Measurements from ENCODE around the gene SH3RF3.

Gene SH3RF3

DNA sequence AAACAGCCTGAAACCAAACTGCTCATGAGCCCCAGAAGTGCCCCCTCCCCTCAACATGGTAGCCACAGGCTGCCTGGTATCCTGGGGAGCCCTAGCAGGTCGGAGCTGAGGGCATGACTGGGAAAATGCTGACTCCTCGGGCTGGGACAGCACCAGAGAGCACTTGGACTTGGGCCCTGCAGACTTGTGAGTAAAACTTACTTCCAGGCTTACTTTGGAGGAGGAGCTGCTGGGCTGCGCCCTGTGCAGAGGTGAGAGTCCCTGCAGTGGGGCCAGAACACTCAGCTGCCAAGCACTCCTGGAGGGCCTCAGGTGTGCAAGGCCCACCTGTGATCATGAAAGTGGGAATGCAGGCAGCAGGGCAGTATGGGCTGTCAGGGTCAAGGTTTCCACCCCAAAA lies 365.3 kb downstream of the SH3RF3 start:
- no peak overlapping the region for H3K4me3 ChIP-seq (ENCODE audit: low read depth, low read length)
- no peak for DNase-seq (ENCODE audit: low read depth)
- TF ChIP-seq, protein P1, sequence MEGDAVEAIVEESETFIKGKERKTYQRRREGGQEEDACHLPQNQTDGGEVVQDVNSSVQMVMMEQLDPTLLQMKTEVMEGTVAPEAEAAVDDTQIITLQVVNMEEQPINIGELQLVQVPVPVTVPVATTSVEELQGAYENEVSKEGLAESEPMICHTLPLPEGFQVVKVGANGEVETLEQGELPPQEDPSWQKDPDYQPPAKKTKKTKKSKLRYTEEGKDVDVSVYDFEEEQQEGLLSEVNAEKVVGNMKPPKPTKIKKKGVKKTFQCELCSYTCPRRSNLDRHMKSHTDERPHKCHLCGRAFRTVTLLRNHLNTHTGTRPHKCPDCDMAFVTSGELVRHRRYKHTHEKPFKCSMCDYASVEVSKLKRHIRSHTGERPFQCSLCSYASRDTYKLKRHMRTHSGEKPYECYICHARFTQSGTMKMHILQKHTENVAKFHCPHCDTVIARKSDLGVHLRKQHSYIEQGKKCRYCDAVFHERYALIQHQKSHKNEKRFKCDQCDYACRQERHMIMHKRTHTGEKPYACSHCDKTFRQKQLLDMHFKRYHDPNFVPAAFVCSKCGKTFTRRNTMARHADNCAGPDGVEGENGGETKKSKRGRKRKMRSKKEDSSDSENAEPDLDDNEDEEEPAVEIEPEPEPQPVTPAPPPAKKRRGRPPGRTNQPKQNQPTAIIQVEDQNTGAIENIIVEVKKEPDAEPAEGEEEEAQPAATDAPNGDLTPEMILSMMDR (conservative IDR thresholded peaks at IDR 0.05; ENCODE audit: low read depth, low read length) = no peak

DNA sequence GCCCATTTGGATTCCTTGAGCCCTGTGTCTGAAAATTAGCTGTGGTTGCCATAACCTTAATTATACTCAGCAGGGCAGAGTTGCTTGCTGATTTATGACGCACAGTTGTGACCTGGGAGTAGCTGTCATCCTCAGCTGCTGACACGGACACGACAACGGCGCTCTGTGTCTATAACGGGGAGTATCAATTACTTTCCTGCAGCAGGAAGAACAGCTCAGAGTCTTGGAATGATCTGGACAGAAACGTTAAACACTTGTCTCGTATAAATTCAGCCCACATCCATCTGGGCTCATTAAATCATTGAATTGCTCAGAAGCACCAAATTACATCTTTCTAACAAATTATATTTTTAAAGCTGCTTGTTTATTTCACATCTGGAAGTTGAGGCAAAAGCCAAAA lies 368.5 kb downstream of the SH3RF3 start:
- no peak for DNase-seq (ENCODE audit: low read depth)
- H3K4me3 ChIP-seq (ENCODE audit: low read depth, low read length) = no peak overlapping the region
- TF ChIP-seq, protein P1 (conservative IDR thresholded peaks at IDR 0.05; ENCODE audit: low read depth, low read length) = no peak

DNA sequence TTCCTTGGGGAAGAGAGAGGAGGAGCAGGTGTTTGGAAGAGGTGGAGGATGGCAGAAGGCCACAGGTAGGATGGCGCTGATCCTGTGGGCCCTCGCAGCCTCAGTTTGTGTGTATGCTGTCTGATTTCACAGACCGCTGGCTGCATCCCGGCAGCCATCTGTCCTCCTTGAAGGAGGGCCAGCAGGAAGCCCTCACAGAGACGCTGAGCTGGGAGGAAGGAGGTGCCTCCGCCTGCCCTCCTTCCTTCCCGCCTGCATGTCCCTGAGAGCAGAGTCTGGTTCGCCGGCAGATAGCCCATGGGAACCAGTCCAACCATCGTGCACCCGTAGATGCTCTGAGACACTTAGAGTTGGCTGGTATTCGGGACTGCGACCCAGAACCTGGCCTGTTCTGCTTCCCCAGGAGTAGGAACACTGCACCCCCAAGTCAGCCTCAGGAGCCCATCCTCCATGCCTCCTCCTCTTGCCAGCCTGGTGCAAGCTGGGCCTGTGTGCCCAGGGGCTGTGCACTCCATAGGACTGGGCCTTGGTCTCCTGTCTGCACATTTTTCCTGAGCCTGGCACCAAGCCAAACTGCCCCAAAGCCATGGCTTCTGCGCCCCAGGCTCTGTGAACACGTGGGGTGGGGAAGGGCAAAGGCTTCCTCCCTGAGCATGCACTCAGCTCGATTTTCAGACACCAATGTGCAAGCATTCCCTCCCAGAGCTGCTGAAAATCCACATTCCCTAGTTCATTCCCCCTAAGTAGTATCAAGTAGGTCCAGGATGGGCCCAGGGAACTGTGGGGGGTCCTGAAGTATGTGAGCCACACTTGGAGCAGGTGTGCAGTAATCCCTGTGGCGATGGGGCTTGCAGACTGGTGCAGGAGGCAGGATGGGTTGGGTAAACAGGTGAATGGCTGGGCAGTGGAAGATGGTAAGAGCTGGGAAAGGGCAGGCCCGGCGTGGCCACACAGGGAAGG lies 369.2 kb downstream of the SH3RF3 start:
- no peak overlapping the region for H3K4me3 ChIP-seq (ENCODE audit: low read depth, low read length)
- TF ChIP-seq, protein P1 (conservative IDR thresholded peaks at IDR 0.05; ENCODE audit: low read depth, low read length) = no peak
- DNase-seq (ENCODE audit: low read depth) = no peak

DNA sequence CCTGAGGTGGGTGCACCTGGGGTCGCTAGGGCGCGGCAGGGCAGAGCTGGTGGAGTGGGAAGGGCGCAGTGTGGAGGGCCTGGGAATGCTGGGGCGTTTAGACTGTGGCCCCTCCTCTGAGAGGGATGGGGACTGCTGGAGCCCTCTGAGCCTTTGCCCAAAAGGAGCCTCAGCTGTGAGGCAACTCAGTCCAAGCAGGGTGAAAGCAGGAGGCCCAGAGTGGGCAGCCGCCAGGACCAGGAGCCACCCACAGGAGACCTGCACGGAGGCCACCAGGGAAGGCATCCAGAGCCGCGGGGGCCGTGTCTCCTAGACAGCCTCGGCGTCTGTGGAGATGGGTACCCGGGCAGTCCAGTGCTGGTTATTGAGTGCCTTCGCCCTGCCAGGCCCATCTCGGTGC lies 369.9 kb downstream of the SH3RF3 start:
- DNase-seq (ENCODE audit: low read depth) = no peak
- TF ChIP-seq, protein P1 (conservative IDR thresholded peaks at IDR 0.05; ENCODE audit: low read depth, low read length) = no peak
- no peak overlapping the region for H3K4me3 ChIP-seq (ENCODE audit: low read depth, low read length)

DNA sequence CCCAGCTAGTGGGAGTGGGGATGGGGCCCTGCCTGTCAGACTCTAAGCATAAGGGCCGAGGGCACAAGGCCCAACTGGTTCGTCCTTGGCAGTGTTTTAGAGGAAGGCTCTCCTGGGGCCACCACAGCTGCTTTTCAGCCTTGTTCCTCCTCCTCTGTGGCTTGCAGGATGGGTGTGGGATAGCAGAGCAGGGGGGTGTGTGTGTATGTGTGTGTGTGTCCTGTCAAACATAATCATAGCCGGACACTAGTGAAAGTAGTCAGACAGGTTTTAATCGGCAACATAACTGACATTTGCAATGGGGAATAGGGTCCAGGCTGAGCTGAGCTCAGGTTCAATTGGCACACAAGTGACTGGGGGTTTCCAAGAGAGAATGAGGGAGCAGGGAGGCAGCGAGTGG lies 370.6 kb downstream of the SH3RF3 start:
- H3K4me3 ChIP-seq (ENCODE audit: low read depth, low read length) = no peak overlapping the region
- TF ChIP-seq, protein P1 (conservative IDR thresholded peaks at IDR 0.05; ENCODE audit: low read depth, low read length) = no peak
- no peak for DNase-seq (ENCODE audit: low read depth)

DNA sequence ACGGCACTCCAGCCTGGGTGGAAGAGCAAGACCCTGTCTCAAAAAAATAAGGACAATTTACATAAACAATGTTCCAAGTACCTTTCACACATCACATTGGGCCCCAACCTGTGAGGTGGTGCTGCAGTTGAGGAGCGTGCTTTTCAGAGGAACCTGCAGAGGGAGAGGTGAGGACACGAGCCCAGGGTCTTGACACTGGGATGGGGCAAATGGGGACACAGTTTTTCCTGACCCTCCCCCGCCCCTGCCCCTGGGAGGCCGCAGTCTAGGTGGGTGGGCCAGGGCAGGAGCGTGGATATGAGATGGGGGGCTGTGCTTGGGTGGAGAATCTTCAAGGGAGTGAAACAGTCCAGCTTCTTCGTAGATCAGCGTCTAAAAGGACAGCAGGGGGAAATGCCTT lies 371.9 kb downstream of the SH3RF3 start:
- no peak overlapping the region for H3K4me3 ChIP-seq (ENCODE audit: low read depth, low read length)
- TF ChIP-seq, protein P1 (conservative IDR thresholded peaks at IDR 0.05; ENCODE audit: low read depth, low read length) = no peak
- no peak for DNase-seq (ENCODE audit: low read depth)

DNA sequence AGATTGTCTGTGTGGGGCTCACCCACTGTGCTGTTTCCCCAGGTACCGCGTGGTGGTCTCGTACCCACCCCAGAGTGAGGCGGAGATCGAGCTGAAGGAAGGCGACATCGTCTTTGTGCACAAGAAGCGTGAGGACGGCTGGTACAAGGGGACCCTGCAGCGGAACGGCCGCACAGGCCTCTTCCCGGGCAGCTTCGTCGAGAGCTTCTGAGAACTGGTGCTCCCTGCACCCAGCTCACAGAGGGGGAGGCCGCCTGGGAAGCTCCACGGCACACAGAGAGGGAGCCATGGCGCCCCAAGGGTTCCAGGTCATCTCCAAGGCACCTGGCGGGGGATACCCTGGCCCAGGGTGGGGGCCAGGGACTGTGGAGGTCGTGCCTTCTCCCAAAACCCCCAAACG lies 372.5 kb downstream of the SH3RF3 start:
- H3K4me3 ChIP-seq (ENCODE audit: low read depth, low read length) = no peak overlapping the region
- no peak for DNase-seq (ENCODE audit: low read depth)
- TF ChIP-seq, protein P1 (conservative IDR thresholded peaks at IDR 0.05; ENCODE audit: low read depth, low read length) = no peak
